DND-41 (cell line): ENCODE results near the gene SESTD1.

Source experiments
- ATAC-seq: fragments of 200-7000 bp; cut with Tn5 transposase; 3 replicates; pipeline ENCODE4 v1.9.1; 2021; ENCODE audit warnings: low read depth; ENCODE audit not compliant: insufficient read depth
- DNase-seq: peaks from one replicate; pipeline ENCODE4 v3.0.0-alpha.2; 2020
- H2AFZ ChIP-seq: 2 replicates; pipeline ENCODE4 v1.6.0; 2012; ENCODE audit warnings: low read depth, low read length
- H3K27ac ChIP-seq: 2 replicates; pipeline ENCODE4 v1.5.1; 2012; ENCODE audit warnings: low read length, inconsistent platforms
- H3K27me3 ChIP-seq: fragments of 200-600 bp; sonication (generic); 2 replicates; pipeline ENCODE4 v1.6.0; 2012; ENCODE audit warnings: low read length, mild to moderate bottlenecking, inconsistent platforms; ENCODE audit not compliant: insufficient read depth, poor library complexity
- H3K36me3 ChIP-seq: 2 replicates; pipeline ENCODE4 v1.5.1; 2012; ENCODE audit warnings: low read length, inconsistent platforms; ENCODE audit not compliant: insufficient read depth
- H3K4me1 ChIP-seq: 2 replicates; pipeline ENCODE4 v1.5.1; 2012; ENCODE audit warnings: mild to moderate bottlenecking, low read length; ENCODE audit not compliant: insufficient read depth
- H3K4me2 ChIP-seq: 2 replicates; pipeline ENCODE4 v1.6.0; 2012; ENCODE audit warnings: mild to moderate bottlenecking, moderate library complexity, low read length, inconsistent platforms; ENCODE audit not compliant: insufficient read depth
- H3K4me3 ChIP-seq, 2 experiments: fragments of 200-600 bp in 1 of 2; shearing (Covaris generic) in 1 of 2; 2 replicates each; pipeline ENCODE4 v1.5.1; 2012 to 2016; ENCODE audit warnings: inconsistent platforms in 2 of 2, low read length in 2 of 2, mild to moderate bottlenecking in 2 of 2, low read depth in 1 of 2, moderate library complexity in 1 of 2
- H3K79me2 ChIP-seq: 2 replicates; pipeline ENCODE4 v1.6.0; 2012; ENCODE audit warnings: low read length, inconsistent platforms; ENCODE audit not compliant: insufficient read depth
- H3K9ac ChIP-seq: 2 replicates; pipeline ENCODE4 v1.6.0; 2012; ENCODE audit warnings: low read depth, mild to moderate bottlenecking, inconsistent platforms, low read length, moderate library complexity
- H3K9me3 ChIP-seq: 2 replicates; pipeline ENCODE4 v1.5.1; 2012; ENCODE audit warnings: low read length, moderate library complexity, mild to moderate bottlenecking, inconsistent platforms; ENCODE audit not compliant: insufficient read depth, severe bottlenecking
- H4K20me1 ChIP-seq: 2 replicates; pipeline ENCODE4 v1.6.0; 2012; ENCODE audit warnings: low read length; ENCODE audit not compliant: insufficient read depth
- CTCF ChIP-seq: IDR thresholded peaks from 2 replicates; pipeline ENCODE4 v1.5.1; 2012; ENCODE audit warnings: borderline replicate concordance, low read length, moderate library complexity, mild to moderate bottlenecking; ENCODE audit not compliant: poor library complexity, severe bottlenecking; ENCODE audit errors: extremely low read depth
- EZH2 ChIP-seq: IDR thresholded peaks from 3 replicates; pipeline ENCODE4 v1.6.1; 2012; ENCODE audit warnings: borderline replicate concordance, low read depth, mild to moderate bottlenecking, moderate library complexity, low read length, inconsistent platforms; ENCODE audit not compliant: severe bottlenecking

SESTD1 gene

GRCh38 chr2:179268277-179268925 lies 3.8 kb upstream of the SESTD1 start:
- Histone ChIP-seq H3K36me3 (no peaks in the 10 kb centered on the region; the same call in 1 of the 2 replicates), H3K4me1 (peaks cover 13% of the 10 kb centered on the region), H3K79me2 (peaks cover 5% of the 10 kb centered on the region), H3K9me3 (no peaks in the 10 kb centered on the region), H4K20me1 (no peaks in the 10 kb centered on the region; the same call in 1 of the 2 replicates), H3K4me3 (no peak overlapping the region), H2AFZ (no peak overlapping the region), H3K9ac (no peak overlapping the region), H3K27me3 (peaks cover 12% of the 10 kb centered on the region), H3K4me2 (no peak overlapping the region), H3K27ac (no peak overlapping the region)
- DNase-seq (no peak), ATAC-seq (no peak)
- TF ChIP-seq CTCF, result no peak
- no peak for TF ChIP-seq EZH2

- Histone ChIP-seq H3K9ac (no peak overlapping the region), H3K9me3 (no peaks in the 10 kb centered on the region), H3K27ac (no peak overlapping the region), H3K79me2 (peaks cover 21% of the 10 kb centered on the region), H3K36me3 (no peaks in the 10 kb centered on the region; the same call in 1 of the 2 replicates), H3K4me2 (no peak overlapping the region), H4K20me1 (peaks cover under 1% of the 10 kb centered on the region; the same call in 1 of the 2 replicates), H3K4me1 (peaks cover 25% of the 10 kb centered on the region), H2AFZ (no peak overlapping the region), H3K27me3 (peaks cover 12% of the 10 kb centered on the region), H3K4me3 (no peak overlapping the region)
- ATAC-seq (no peak), DNase-seq (no peak)
- TF ChIP-seq EZH2, result no peak
- TF ChIP-seq CTCF, result no peak
These were observed 1.6 kb upstream of the SESTD1 start for GRCh38 chr2:179266271-179266670.

- no peak for DNase-seq
- no peak for TF ChIP-seq EZH2
- no peak for TF ChIP-seq CTCF
- H3K36me3 ChIP-seq, result no peaks in the 10 kb centered on the region; the same call in 1 of the 2 replicates
- H3K27ac ChIP-seq, result no peak overlapping the region
- peaks cover 12% of the 10 kb centered on the region for H3K27me3 ChIP-seq
- H2AFZ ChIP-seq, result peak overlapping the region; percentile 82
- H3K4me1 ChIP-seq, result peaks cover 25% of the 10 kb centered on the region
- ATAC-seq, result no peak
- peak overlapping the region; percentile 86 for H3K4me2 ChIP-seq
- H3K9me3 ChIP-seq, result no peaks in the 10 kb centered on the region
- peak overlapping the region; percentile 84 for H3K9ac ChIP-seq
- peaks cover 32% of the 10 kb centered on the region for H3K79me2 ChIP-seq
- H3K4me3 ChIP-seq, result peak overlapping the region; percentile 16 to 78; a peak in 3 of 4 replicates
- H4K20me1 ChIP-seq, result peaks cover 4% of the 10 kb centered on the region; the same call in 1 of the 2 replicates
These were observed 464 bp upstream of the SESTD1 start for GRCh38 chr2:179265082-179265510.
